ENCODE results near the gene CEBPA.

- no peak for TF ChIP-seq CTCF (IDR thresholded peaks at IDR 0.05)
- no peak for TF ChIP-seq POLR2A (IDR thresholded peaks at IDR 0.05)
These were observed 31.6 kb downstream of the CEBPA start for GRCh38 chr19:33270769-33271168.
